ENCODE measurements around the gene DNLZ. TPM values are rescaled to one million over a fixed set of nuclear protein-coding genes. Genes with fewer than 3 reads are reported as not detected.

Gene DNLZ
- polyA plus RNA-seq, 1 of the 3 experiments (the other 2 are of a cell fraction): 40.6 TPM

- Histone ChIP-seq H3K4me1 (ENCODE audit: control insufficient read depth in 1 of 2, insufficient read depth in 2 of 2, low read depth in 1 of 2, low read length in 1 of 2) (peaks cover 0 to 66% of the 10 kb centered on the region in 2 experiments; a peak in 1 of 4 replicates), H3K27ac (ENCODE audit: low read depth in 2 of 2, low read length in 1 of 2) (peak overlapping the region in 1 of 2 experiments; percentile 12; a peak in 2 of 4 replicates), H3K9me2 (no peaks in the 10 kb centered on the region), H2AFZ (ENCODE audit: low read depth) (no peak overlapping the region), H3K36me3 (replicated peaks in 1 of 2; ENCODE audit: control insufficient read depth in 1 of 2, insufficient read depth in 2 of 2, low read length in 1 of 2) (peaks cover 0 to 10% of the 10 kb centered on the region in 2 experiments), H4K20me1 (ENCODE audit: insufficient read depth) (no peaks in the 10 kb centered on the region), H3K79me2 (ENCODE audit: insufficient read depth) (no peaks in the 10 kb centered on the region), H3K4me3 (ENCODE audit: low read depth in 2 of 2, low read length in 1 of 2) (no peak overlapping the region), H3K4me2 (no peak overlapping the region), H3K9ac (no peak overlapping the region), H3K27me3 (ENCODE audit: insufficient read depth) (no peaks in the 10 kb centered on the region), H3K9me3 (no peaks in the 10 kb centered on the region), H3F3A (replicated peaks; ENCODE audit: insufficient read depth) (no peaks in the 10 kb centered on the region)
- WGBS (ENCODE audit: low lambda C conversion rate): 70% methylated on average over 16 of the region's 34 CpGs
- TF ChIP-seq RFX5 (IDR thresholded peaks at IDR 0.05; ENCODE audit: low read length) (no peak), GATA2 (CRISPR knock-in tag; IDR thresholded peaks at IDR 0.05) (no peak), MEF2A (IDR thresholded peaks at IDR 0.05; ENCODE audit: borderline replicate concordance, low read depth) (no peak), TEAD4 (IDR thresholded peaks at IDR 0.05; ENCODE audit: borderline replicate concordance, insufficient read depth) (no peak), ELF1 (IDR thresholded peaks at IDR 0.05) (no peak), FOXM1 (IDR thresholded peaks at IDR 0.05; ENCODE audit: low read depth) (no peak), EZH2phosphoT487 (IDR thresholded peaks at IDR 0.05; ENCODE audit: borderline replicate concordance, low read depth) (no peak), JUND (IDR thresholded peaks at IDR 0.05) (no peak), NFIC (IDR thresholded peaks at IDR 0.05; ENCODE audit: borderline replicate concordance) (no peak), EP300 (IDR thresholded peaks at IDR 0.05; ENCODE audit: borderline replicate concordance in 1 of 2, low read depth in 1 of 2, low read length in 1 of 2) (no peak), GABPA (IDR thresholded peaks at IDR 0.05; ENCODE audit: low read depth) (no peak), IRF3 (IDR thresholded peaks at IDR 0.05; ENCODE audit: low read depth, low read length) (no peak), FOSL2 (IDR thresholded peaks at IDR 0.05; ENCODE audit: borderline replicate concordance, low read depth) (no peak), RXRA (IDR thresholded peaks at IDR 0.05; ENCODE audit: borderline replicate concordance, low read depth) (no peak), CHD2 (IDR thresholded peaks at IDR 0.05; ENCODE audit: low read length, partially characterized antibody) (no peak), USF2 (IDR thresholded peaks at IDR 0.05; ENCODE audit: borderline replicate concordance, low read depth, low read length) (no peak), NRF1 (IDR thresholded peaks at IDR 0.05; ENCODE audit: low read depth, low read length) (no peak), TAF1 (IDR thresholded peaks at IDR 0.05; ENCODE audit: borderline replicate concordance, low read depth, low read length) (no peak), RAD21 (IDR thresholded peaks at IDR 0.05; ENCODE audit: low read length) (no peak), SIN3A (IDR thresholded peaks at IDR 0.05; ENCODE audit: borderline replicate concordance, low read depth, low read length) (no peak)
- DNase-seq: peak; percentile 66
- CTCF ChIA-PET: interaction anchor here (1.2 to 3.2 kb wide), 6 partner anchors 9 to 35 kb away, joined by 3 to 25 read pairs (median 8); partner anchors contain the start of genes DNLZ and GPSM1
- POLR2A ChIA-PET: no interaction called here
Measured at GRCh38 chr9:136347472-136348256, 15.9 kb downstream of the DNLZ start.

Measured in SK-N-SH (cell line).